Skeletal muscle cell (primary cell): Measurements from ENCODE around the gene THRB.

ENCODE experiments used
- DNase-seq: peaks from one replicate; pipeline ENCODE4 v3.0.0-alpha.2; 2010; ENCODE audit warnings: low read depth
- H3K4me3 ChIP-seq: 2 replicates; pipeline ENCODE4 v1.5.1; 2011; ENCODE audit warnings: low read depth, mild to moderate bottlenecking, control low read depth, low read length, moderate library complexity

THRB gene

DNA sequence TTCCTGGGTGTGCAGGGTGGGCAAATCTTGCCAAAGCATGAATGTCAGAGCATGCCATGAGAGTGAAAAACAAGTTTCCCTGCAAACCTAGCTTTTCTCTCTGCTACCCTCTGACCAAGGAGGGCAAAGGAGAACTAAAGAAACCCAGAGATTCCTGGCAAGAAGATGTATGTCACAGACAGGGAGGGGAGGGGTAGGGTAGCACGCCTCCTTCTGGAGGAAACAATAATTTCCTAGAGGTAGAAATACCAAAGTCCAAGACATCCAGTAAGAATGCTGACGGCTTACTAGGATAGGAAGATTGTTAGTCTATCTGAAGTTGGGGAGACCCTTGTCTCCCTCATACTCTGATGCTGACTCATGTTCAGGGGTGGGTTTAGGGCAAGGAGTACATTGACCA lies 345.6 kb downstream of the THRB start:
- no peak overlapping the region for H3K4me3 ChIP-seq
- DNase-seq = no peak

DNA sequence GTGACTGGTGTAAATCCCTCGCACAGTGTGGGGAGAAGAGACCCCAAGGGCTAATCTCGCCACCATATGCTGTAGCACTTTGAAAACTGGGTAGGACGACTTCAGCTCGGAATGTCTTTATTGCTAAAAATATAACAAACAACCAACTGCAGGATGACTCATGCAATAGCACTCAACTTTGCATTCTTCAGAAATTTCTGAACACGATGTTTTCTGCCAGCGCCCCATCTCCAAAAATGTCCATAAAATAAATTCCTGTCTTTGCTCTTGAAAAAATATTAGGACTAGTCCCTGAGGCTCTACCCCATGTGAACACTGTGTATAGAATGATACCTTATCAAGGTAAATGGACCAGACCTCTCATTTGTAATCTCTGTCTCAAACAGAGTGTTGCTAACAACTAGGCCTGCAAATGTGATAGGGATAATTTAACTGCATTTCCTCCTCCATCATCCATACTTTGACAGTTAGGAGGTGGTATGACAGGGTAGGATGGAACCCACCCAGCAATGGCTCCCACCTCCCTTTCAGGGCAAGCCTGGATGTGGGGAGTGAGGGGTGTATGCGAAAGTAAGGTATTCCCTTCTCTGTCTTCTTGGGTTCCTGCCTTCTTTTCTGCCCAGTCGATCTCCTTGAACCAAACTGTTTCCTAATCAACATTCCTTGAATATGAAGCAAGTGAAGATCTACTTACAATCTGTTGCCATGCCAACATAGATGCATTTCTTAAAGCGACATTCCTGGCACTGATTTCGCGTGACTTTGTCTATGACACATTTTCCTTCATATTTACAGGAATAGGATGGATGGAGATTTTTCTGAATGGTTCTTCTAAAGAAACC lies 348.4 kb downstream of the THRB start:
- H3K4me3 ChIP-seq = no peak overlapping the region
- DNase-seq = peak; percentile 69

DNA sequence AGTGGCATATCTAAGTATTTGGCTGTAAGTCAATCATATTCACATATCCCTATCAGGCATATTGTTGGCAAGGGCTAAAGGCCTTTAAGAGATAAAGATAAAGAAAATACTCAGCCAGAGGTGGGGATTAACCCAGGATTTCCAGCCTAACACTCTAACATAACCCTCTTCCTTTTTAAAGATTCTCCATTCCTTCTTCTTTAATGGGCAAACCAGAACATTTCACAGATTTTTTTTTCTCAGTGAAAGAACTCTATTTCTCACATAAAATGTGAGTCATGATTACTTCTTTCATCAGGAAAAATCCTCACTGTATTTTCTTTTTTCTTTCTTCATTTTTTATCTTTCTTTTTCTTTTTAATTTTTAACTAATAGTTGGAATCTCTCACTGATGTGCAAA lies 349.2 kb downstream of the THRB start:
- DNase-seq = no peak
- no peak overlapping the region for H3K4me3 ChIP-seq

DNA sequence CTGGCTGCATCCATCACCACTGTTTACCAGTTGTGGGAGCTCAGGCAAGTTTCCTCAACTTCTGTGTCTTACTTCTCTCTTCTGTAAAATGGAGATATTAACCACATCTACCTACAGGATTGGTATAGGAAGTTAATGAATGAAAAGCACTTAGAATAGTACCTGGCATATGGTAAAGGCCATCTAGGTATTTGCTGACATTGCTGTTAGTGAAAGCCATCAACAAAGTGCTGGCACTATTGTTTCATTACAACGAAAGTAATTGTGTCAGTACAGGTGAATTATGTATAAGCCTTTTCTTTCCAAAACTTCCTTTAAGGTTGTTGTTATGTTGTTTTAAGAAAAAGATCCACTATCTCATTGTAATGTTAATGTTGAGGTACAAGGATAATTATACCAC lies 352.5 kb downstream of the THRB start:
- DNase-seq = no peak
- no peak overlapping the region for H3K4me3 ChIP-seq

DNA sequence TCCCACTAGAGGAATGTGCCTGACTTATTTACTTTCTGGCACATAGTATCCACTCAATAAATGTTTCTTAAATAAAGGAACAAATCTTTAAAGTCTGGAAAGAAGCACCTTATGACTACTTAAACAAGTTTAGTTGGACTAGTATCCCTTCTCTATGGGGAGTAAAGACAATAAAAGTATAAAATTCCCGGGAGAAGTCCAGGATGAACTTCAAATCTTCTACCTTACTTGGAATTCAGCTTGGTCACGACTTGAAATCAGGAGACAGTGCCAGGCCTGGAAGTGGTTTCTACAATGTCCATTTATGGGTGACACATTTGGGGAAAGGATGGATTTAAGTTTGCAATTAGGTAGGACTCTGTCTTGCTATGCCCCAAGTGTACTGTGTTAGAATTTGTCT lies 353.1 kb downstream of the THRB start:
- no peak for DNase-seq
- H3K4me3 ChIP-seq = no peak overlapping the region

DNA sequence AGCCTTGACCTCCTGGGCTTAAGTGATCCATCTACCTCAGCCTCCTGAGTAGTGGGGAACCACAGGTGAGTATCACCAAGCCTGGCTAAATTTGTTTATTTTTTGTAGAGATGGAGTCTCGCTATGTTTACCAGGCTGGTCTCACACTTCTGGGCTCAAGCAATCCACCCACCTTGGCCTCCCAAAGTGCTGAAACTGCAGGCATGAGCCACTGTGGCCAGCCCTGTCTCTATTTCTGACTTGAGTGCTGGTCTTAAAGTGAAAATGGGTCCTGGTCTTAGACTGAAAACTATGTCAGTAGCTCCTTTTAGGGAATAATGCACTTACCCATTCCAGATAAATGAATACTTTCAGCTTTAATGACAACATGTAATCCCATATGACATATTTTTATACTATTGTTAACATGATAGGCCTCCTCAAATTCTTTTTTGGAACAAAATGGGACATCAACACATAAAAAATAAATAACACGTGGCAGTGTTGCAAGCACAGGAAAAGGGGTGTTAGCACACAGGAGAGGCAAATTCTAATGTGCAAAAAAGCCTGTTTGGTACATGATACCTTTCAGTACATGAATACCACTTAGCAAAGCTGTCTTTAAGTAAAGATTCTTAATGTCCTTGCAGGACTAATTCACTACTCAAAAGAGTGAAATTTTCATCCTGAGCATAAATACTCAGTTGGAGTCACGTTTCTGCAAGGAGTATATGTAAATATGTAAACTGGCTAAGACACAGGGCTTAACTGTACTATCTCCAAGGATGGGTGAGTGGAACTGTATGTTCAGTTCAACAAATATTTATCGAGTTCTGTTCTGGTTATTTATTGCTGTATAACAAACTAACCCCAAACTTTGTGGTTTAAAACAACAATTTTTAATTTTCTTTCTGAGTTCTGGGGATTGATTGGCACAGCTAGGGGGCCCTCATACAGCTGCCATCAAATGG lies 354.9 kb downstream of the THRB start:
- no peak for DNase-seq
- H3K4me3 ChIP-seq = no peak overlapping the region

DNA sequence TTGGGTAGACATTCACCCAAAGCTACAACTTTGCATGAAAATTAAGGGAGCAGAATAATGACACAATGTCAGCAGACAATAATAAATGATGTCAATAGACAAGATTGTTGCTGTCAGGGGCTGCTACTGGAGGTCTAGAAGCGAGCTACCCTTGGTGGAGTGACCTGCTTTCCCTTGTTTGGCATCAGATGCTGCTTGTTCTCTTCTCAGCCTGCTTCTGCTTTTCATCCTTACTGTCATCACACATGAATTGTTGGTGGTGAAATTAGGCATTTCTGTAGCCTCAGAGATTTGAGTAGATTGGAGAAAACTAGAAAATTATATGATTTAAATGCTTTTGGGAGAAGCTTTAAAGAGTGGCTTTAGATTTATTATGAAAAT lies 355.8 kb downstream of the THRB start:
- no peak overlapping the region for H3K4me3 ChIP-seq
- no peak for DNase-seq

DNA sequence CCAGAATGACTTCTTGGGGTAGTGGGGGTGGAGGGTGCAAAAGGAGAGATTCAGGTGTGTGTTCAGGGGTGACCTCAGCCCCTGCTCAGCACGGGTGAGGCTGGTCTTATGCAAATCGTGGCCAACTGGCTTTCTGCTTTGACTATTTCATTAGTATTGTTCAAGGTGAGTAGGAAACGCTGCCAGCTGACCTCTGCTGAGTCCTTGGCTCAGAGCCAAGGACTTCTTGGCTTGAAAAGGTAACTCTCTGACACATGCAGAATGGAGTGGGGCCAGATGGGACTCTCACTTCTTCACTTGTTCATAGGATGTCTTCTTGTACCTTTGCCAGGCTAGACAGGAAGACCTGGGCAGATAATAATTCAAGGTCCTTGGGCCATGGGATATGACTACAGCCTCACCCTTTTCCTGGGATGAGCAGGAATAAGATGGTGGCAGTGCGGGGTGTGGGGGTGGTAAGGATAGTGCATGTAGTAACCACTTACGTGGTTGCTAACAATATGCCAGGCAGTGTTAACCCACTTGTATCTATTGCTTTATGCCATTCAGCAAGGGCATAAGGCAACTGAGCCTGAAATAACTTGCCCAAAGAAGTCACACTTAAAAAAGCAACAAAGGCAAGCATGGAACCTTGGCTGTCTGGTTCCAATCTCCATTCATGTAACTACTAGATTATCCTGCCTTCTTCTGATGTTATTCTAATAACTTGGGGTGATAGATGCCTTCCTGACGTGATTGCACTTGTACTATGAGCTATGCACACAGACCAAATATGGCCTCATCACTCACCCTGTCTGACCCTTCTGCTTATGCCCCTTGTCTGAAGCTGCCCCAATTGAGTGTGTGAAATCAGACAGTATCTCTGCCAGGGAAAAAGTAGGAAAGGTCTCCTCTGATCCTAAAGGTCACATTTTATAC lies 356.4 kb downstream of the THRB start:
- no peak for DNase-seq

DNA sequence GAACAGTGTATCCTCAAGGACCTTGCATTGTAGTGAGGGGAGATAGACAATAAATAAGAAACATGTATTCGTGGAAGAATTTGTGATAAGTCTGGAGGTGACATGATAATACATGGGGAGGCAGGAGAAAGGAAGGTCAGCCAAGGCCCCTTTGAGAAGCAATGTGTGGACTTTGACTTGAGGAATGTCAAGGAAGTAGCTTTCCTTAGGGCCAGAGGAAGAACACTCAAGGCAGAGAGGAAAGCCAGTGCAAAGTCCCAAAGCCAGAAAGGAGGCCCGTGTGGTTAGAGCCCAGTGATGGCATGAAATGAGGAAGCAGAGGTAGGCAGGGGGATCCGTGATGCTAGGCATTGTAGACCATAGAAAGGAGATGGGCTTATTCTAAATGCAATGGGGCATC lies 357.3 kb downstream of the THRB start:
- no peak for DNase-seq
- no peak overlapping the region for H3K4me3 ChIP-seq

More for the DNA sequence above, 356.4 kb downstream of the THRB start:
- no peak overlapping the region for H3K4me3 ChIP-seq

DNA sequence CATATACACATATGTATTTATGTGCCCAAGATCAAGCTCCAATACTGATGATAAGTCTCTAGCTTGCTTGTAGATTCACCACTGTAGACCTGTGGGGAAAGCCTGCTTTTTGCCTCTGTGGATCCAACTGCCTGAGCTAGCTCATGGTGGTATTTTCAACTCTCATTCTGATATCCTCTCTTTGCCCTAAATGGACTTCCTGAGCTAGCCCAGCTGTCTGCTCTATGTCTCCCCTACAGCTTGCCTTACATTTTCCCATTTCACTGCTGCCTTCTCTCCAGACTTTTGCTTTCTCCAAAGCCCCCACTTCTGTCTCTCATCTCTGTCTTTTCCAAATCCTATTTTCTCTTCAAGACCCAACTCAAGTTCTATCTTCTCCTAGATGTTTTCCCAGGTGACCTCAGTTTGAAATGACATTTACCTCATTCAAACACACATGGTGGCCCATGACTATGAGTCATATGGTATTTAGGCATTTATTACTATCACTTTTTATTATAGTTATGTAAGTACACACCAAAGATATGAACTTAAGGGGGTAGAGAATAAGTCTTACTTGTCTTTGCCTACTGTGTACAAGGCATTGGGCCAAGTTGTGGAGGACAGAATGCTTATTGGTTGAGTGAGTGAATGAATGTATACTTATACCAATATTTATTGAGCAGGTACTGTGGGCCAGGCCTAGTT lies 357.9 kb downstream of the THRB start:
- H3K4me3 ChIP-seq = no peak overlapping the region
- DNase-seq = no peak

DNA sequence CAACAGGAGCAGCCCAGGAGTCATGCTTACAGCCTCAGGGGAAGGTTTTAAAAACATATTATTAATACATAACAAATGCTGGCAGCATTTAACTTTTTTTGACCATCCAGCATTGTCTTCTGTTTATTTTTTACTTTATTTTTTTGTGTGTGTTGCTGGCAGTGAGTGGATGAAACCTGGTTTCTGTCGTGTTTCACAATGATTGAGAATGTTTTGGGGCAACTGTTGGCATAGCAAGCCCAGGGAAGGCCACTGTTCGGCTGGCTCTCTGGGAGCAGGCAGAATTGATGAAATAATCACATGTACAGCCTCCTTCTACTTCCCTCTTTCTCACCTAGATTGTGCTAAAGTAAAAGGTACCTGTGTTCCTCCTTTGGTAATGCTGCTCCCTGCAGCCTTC lies 359.4 kb downstream of the THRB start:
- DNase-seq = no peak
- no peak overlapping the region for H3K4me3 ChIP-seq

DNA sequence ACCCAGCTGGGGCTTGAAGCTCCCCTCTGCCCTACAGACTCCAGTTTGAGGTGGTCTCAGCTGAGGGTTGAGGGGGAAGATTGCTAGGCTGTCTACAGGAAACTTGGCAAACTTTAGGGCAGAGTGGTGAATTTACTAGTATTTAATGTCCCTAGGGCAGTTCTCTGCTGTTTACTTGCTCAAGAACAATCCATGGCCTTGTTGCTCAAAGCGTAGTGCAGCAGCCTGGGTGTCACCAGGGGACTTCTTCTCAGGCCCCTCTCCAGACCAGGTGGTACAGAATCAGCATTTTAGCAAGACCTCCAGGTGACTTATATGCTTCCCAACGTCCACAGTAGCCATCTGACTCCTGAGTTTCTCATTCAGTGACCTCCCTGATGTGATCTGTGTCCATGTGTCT lies 360.7 kb downstream of the THRB start:
- DNase-seq = no peak

DNA sequence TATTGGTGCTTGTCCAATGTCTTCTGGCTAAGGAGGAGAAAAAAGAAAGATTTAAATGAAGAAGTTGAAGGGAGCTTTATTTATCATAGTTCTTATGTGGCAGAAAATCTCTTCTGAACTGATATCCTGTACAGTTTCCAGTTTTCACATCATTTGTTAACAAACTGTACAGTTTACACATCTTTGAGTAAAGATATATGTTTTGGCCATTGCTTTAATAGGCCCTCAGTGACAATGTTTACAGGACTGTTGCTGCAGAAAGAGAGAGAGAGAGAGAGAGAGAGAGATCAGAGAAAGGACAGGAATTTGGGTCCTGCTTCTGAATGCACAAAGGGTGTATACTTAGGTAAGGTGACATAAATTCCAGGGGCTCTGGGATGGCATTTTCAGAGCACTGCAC lies 361.2 kb downstream of the THRB start:
- no peak for DNase-seq
- no peak overlapping the region for H3K4me3 ChIP-seq

More for the DNA sequence above, 360.7 kb downstream of the THRB start:
- no peak overlapping the region for H3K4me3 ChIP-seq

DNA sequence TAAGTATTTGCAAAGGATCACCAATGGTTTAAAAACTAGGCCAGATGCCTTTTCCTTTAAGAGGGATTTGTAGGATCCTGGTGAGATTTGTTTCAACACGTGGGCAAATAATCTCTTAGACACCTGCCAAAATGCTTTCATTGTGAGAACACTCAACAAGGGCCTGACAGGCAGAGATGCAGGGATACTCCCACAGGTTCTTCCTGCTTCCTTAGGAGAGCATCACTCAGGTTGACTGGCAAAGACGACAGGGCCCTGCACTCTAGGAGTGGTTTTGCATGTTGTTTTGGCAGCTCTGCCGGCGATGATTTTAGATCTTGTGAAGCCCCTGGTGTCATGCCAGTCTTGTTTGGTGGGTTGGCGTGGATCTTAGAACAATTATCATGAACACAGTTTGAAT lies 365.1 kb downstream of the THRB start:
- DNase-seq = no peak
- no peak overlapping the region for H3K4me3 ChIP-seq

DNA sequence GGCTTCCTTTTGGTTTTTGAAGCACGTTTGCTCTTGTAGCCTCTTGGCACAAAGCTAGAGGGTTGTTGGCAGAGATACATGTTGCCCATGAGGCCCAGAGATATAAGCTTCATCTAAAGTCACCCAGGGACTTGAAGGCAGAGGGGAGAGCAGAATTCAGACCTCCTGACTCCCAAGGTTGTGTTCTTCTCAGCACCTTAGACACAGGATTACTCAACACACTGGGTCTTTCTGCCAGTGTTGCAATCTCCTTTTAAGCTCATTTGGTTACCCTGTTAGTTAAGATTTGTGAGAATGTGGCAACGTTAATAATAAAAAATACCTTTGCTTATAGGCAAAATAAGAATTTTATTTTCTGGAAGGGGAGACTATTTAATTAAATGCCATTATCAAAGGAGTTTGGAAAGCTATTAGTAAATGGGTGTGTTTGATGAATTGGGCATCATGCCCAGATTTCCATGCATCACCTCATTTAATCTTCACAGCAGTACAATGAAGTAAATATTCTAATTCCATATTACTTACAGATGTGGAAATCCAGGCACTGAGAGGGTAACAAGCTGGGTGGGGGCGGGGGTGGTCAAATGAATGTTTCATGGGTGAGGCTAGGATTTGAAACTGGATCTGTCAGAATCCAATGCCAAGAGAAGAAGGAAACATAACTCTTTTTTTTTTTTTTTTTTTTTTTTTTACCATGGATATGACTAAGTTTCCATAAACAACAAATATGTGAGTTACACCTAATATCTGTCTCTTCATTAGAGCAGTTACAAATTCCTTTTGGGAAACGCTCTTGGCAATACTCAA lies 366.2 kb downstream of the THRB start:
- H3K4me3 ChIP-seq = no peak overlapping the region
- DNase-seq = peak; percentile 41

DNA sequence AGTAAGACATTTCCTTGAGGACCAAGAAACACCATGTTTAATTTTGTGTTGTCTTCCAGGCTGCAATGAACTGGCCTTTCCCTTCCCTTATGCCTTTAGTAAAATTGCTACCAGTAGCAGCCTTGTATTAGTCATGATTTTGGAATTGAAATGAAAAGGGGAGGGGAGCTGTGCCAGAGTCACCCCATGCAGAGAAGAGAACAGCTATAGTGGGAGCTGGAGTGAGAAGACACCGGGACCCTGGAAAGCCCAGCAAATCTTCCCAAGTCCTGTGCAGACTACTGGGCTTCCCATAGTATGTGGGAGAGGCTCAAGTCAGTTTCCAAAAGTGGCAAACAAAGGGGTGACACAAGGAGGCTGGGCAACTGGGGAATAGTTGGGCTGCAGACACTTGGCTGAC lies 371.1 kb downstream of the THRB start:
- DNase-seq = no peak

DNA sequence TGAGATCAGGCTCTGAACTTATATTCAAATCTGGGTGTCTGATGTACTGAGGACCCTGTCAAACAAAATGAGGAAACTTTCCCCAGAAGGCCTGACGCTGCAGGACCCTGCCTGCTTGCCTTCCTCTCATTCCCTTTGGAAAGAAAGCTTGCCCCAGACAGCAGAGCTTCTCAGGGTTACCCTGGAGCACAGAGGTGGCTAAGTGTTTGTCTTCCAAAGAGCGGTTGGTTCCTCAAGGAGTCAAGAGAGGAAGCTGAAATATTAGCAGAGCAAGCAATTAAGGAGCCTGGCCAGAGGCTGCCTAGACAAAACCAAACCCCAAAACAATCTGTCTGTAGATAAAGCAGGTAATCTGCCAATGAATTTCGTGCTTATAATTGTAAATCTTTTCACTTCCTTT lies 374.2 kb downstream of the THRB start:
- H3K4me3 ChIP-seq = no peak overlapping the region
- DNase-seq = no peak

More for the DNA sequence above, 371.1 kb downstream of the THRB start:
- H3K4me3 ChIP-seq = no peak overlapping the region

DNA sequence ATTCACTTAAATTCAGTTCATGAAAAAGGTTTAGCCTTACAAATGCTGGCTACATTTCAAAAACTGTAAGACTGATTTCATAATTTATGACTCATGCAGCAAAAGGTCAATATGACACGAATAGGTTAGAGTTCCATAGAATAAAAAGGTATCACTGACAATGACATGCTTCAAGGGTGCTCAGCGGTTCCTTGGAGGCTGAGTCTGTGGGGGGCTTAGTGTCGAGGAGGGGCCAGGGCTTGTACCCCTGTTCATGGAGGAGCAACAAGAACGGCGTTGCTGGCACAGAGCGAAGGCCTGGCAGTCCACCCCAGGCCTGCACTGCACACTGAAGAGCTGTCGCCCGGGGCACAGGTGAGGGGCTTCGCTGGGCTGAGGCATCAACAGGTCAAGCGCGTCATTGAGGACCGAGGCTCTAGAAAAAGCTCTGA lies 375.3 kb downstream of the THRB start:
- no peak overlapping the region for H3K4me3 ChIP-seq
- peak; percentile 36 for DNase-seq
